Measurements from ENCODE around the gene WHRN.

- TF ChIP-seq POLR2AphosphoS5 (IDR thresholded peaks at IDR 0.05; ENCODE audit: borderline replicate concordance, low read depth, low read length) = peak; percentile 55
- TF ChIP-seq EZH2 (IDR thresholded peaks at IDR 0.05) = no peak
Measured at GRCh38 chr9:114371973-114372917, 133.0 kb downstream of the WHRN start.

Data from SK-N-MC (cell line).